GM18508 (cell line): Measurements from ENCODE around the gene CRX.
"Not testable (repeated sequence)": the region's sequence is repeated elsewhere in the genome, so short reads cannot be mapped to it uniquely, and the experiment has no call there.

ENCODE experiments used
- ATAC-seq: cut with Tn5 transposase; IDR thresholded peaks from one replicate; pipeline ENCODE4 v1.9.1; 2021; ENCODE audit warnings: moderate number of reproducible peaks; ENCODE audit not compliant: insufficient read depth, unreplicated experiment

Gene CRX

GRCh38 chr19:47858231-47858630 lies 36.5 kb downstream of the CRX start:
- not testable (repeated sequence) for ATAC-seq

- not testable (repeated sequence) for ATAC-seq
Observed at GRCh38 chr19:47858646-47859285, 37.0 kb downstream of the CRX start, which contains the start of gene TPRX2. TSS of gene TPRX2 (plus strand) at chr19:47859235. CDS start at chr19:47859247, 12 bp downstream.

GRCh38 chr19:47859838-47860237 lies 38.1 kb downstream of the CRX start:
- ATAC-seq: not testable (repeated sequence)

GRCh38 chr19:47860602-47861297 lies 39.0 kb downstream of the CRX start:
- no peak for ATAC-seq

- no peak for ATAC-seq
Observed at GRCh38 chr19:47861630-47862029, 39.9 kb downstream of the CRX start.

GRCh38 chr19:47863514-47863936 lies 41.8 kb downstream of the CRX start:
- ATAC-seq: no peak

- ATAC-seq: no peak
Observed at GRCh38 chr19:47865166-47865565, 43.4 kb downstream of the CRX start.

GRCh38 chr19:47878906-47879305 lies 57.2 kb downstream of the CRX start:
- ATAC-seq: no peak

- ATAC-seq: not testable (repeated sequence)
Observed at GRCh38 chr19:47879385-47879784, 57.6 kb downstream of the CRX start.

GRCh38 chr19:47881757-47882156 lies 60.0 kb downstream of the CRX start:
- ATAC-seq: no peak

- ATAC-seq: no peak
Observed at GRCh38 chr19:47882890-47883289, 61.2 kb downstream of the CRX start.

- ATAC-seq: no peak
Observed at GRCh38 chr19:47885067-47885463, 63.3 kb downstream of the CRX start.

GRCh38 chr19:47886010-47886559 lies 64.3 kb downstream of the CRX start, which contains the start of gene SULT2A1:
TSS of gene SULT2A1 (minus strand) at chr19:47886315. CDS start at chr19:47886257, 58 bp downstream.
- no peak for ATAC-seq

GRCh38 chr19:47890865-47891621 lies 69.3 kb downstream of the CRX start:
- no peak for ATAC-seq

- ATAC-seq: no peak
Observed at GRCh38 chr19:47891622-47891922, 69.8 kb downstream of the CRX start.

GRCh38 chr19:47891923-47892666 lies 70.4 kb downstream of the CRX start:
- ATAC-seq: no peak
